Stimulated activated CD8-positive, alpha-beta memory T cell treated with anti-CD3 and anti-CD28 coated beads, Interleukin-7, amount 100 ng/mL, for 1 hour (primary cell): ENCODE data around the gene UROS.

ENCODE experiments used
- DNase-seq, 2 donors: peaks; one replicate each; pipeline ENCODE4 v3.0.0-alpha.2; 2020; ENCODE audit warnings: low read depth in 2 of 2

Gene UROS

DNA sequence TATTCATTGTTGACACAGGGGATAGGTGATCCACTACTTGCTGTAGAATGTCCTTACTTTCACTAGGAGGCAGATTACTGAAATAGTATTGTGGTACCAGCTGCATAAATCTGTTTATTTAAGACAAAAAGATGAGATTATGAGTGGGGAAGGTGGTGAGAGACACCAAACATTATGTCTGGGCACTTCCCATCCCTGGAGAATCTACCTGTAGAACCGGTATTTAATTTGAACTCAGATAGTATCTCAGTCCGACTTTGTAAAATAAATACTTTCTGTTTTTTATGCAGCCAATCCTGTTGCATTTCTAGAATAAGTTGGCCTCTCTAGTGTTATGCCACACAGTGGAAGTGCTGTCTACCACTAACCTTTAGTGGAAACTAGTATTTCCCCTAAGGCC lies 13.7 kb upstream of the UROS start:
- no peak for DNase-seq

DNA sequence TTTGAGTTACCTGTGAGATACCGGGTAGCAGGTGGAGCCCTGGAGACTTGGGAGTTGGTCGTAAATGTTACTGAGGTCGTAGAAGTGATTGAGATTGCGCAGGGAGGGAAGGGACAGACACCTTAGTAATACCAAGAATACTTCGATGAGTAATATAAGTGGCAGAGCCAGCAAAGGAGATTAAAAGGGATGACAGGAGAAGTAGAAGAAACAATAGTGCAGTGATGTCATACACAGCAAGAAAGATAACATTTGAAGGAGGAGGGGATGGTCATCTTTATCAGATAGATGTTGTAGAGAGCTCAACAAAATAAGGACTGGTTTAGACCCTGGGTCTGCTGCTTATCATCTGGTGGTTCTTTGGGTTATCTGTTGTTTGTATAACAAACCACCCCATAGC lies 5.3 kb upstream of the UROS start:
- no peak for DNase-seq

DNA sequence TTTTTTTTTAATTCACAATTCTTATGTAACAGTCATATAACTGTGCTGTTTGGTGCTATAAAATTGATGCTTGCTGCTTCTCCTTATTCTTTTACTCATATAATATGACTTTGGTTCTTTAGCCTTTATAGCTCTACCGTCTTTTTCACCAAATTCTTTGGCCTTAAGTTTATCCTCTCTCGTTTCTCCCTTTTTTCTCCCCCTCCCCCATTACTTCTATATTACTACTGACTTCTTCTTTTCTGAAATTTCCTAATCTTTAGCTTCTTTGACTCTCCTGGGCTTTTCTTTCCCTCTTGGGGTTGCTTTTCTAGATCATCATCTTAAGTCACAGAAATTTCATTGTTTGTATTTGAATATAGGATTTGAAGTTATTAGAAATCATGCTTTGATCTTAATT lies 4.1 kb upstream of the UROS start:
- DNase-seq, result no peak

DNA sequence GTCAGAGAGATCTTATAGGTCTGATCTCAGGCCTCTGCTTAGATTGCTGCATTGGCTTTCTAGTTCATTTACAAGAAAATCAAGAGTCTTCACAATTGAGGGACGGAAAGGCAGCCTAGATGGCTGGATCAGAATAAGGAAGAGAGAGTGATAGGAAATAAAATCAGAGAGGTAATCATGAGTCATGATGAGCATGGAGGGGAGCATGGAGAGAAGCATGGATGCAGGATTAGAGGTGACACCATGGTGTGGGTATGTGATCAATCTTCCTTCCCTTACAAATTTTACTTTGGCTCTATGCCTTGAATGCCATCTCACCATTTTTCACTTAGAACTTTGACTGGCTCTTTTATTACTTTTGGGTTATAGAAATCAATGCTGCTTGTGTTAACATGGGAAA lies 1.7 kb upstream of the UROS start:
- DNase-seq, result no peak

DNA sequence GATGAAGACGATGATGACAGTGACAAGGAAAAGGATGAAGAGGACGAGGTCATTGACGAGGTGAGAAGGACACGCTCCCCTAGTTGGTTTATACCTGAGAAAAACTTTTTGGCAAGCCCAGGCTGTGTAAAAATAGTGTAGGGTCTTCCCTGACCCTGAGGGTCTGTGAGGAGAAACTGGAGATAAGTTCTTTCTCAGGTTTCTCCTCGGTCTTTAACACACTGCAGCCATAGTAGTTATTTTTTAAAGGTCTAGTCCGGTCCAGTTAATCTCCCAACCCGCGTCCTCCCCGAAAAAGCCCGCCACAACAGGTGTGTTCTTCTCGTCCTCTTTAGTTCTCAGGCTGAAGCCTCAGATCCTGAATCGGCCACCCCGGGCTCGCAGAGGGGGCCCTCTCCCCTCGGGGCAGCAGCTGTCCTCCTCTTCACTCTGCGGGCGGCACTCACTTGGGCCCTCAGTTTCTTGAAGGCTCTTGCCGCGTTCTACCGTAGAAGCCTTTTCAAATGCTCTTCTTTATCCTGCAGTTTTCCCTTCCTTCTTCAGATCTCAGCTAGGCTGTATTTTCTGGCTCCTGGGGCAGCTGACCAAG lies 699 bp upstream of the UROS start:
- DNase-seq, result no peak

DNA sequence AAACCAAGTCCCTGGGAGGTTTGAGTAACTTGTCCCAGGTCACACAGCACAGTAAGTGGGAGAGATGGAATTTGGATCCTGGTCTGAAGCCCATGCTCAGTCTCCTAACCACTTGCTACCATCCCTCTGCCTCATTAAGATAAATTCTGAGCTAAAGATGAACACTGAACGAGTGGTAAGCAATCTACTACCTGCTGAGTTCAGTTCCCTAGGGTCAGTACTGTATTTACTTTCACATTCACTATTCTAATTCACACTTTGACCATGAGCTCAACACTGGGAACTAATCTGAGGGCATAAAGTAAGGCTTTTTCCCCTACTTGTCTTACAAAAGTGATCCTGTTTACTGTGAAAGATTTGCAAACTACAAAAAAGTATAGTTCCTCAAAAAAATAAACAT lies 2.4 kb downstream of the UROS start:
- DNase-seq, result no peak

DNA sequence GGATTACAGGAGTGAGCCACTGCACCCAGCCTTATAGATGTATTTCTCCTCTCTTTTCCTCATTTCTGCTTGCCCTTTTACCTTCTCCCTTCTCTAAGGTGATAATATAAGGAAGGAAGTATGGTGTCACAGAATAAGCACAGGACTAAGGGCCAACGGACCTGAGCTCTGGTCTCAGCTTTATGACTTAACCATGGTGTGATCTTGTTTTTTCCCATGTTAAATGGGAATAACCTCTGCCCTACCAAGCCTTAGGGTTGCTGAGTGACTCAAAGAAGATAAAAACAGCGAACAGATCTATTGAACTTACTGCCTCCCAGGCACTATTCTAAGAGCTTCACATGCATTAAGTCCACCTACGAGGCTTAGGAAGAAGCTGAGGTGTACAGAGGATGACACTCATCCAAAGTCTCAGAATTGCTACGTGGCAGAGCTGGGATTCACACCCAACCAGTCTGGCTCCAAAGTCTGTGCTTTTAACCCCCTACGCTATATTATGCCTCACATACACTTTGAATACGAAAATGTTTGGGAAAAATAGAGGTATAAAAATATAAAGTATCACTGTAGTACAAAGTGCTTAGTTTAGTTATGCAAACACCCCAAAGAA lies 5.6 kb downstream of the UROS start:
- DNase-seq, result no peak

DNA sequence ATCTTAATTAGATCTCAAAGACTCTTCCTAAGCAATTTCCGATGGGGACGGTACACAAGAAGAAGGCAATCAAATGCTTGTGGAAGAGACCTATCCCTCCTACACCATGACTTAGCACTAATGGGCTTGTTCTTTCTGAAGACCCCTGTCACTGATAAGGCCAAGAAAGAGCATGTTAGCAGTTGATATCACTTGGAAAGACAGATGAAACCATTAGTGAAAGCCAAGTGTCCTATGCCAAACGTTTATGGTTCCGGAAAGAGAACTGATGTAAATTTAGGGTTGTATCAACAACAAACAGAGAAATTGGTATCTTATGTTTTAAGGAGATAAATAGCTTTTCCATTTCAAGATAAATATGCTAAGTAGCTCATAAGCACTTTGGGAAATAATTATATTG lies 6.5 kb downstream of the UROS start:
- DNase-seq, result no peak

DNA sequence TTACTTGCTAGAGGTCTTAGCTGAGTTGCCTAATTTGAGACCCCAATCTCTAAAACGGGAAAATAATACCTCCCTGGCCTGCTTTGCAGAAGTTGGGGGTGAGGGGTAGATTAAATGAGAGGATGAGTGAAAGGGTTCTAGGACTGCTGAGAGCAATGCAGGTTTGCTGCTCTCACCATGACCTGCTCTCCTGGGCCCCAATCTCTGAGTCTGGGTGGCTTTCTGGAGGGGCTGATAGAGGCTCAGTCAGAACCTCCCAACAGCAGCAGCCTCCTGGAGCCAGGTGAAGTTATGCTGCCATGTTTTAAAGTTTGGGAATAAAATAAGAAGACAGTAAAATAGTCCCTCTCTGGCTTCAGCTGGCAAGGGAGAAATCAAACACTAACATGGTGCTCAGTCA lies 7.3 kb downstream of the UROS start:
- DNase-seq, result no peak

DNA sequence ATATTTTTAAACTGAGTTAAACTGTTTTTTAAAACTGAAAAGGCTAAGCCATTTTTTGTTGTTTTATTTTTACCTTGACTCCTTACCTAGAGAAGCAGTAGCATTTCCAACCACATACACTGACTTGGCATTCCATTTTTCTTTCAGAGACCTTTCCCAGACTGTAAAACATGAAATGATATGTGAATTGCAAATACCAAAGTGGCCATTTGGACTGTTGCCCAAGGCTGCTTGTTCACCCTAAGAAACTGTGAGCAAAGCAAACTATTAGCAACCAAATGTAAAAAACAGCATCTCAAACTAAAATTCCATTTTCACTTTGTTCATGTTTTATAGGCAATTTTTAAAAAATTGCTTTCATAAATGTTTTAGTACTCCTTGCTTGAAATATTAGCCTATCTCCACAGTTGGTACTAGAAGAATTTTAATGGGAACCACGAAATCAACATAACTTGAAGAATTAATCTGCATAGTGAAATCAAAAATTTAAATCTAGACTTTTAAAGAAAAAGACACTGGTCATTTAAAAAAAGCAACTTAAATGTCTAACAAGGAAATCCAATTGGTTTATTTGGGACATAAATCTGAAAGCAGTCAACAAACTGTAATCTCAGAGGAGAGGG lies 10.8 kb downstream of the UROS start:
- DNase-seq, result no peak

DNA sequence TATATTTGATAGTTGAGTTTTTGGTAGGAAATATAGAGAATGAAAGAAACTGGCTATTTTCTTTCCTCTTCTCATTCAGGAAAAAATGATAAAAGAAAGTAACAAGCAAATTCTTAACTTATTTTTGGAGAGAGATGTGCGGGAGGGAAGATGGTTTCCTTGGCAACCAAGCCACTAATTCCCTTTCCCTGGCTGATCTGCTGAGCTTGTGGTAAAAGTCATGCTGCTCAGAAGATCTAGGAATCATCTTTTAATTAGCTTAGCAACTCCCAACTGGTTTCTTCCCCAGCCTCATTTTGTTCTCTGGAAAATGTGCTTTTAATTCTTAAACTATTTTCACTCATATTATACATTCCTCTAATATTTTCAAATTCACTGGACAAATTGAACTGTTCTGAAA lies 11.8 kb downstream of the UROS start:
- no peak for DNase-seq

DNA sequence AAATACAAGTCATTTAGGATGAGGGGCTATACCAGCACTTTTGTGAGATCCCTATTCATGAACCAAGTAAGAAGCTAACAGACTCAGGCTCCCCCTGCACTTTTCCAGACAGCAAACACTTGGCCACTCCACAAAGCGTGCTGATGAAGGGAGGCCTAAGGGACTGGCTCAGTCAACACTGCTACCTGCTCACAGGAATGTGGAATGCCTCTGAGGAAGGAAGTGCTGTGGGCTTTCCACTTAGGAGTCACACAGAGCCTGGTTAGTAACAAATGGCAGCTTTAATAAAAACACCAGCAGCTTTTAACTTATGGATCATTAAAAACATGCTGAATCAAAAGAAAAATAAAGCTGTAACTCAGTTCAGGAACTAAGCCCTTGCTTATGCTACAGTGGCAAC lies 15.0 kb downstream of the UROS start:
- DNase-seq, result no peak

DNA sequence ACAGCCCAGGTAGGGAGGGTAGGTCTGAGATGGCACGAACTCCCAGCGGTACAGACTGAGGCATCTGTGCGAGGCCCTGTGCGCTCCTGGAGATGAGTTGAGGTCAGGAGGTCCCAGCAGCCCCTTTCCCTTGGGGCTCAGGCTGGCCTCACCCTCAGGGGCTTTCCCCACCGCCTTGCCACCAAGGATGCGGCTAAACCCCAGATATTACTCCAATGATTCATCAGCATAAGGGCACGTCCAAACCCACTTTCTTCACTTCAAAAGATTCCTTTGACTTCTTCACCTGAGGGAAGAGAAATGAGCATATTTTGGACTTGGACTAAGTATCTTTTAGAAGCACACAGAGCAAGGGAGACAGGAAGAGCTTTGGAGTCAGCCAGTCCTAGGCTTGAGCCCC lies 20.3 kb downstream of the UROS start:
- no peak for DNase-seq

DNA sequence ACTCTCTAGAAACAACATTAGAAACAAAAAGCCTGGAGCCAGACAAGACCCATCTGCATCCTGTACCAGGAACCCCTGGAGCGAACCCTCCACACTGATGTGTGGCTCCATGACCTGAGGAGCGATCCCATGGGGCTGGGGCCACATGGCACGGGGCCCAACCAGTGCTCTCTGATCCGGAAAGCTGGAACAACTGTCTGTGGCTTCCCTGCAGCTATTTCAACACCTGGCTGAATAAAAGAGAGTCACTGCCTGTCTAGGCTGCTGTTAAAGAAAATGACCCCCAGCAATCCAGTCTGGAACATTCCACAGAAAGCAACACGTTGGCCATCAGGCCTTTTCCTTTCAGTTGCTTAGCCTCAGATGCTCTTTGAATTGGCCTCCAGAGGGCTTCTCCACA lies 20.9 kb downstream of the UROS start:
- no peak for DNase-seq

DNA sequence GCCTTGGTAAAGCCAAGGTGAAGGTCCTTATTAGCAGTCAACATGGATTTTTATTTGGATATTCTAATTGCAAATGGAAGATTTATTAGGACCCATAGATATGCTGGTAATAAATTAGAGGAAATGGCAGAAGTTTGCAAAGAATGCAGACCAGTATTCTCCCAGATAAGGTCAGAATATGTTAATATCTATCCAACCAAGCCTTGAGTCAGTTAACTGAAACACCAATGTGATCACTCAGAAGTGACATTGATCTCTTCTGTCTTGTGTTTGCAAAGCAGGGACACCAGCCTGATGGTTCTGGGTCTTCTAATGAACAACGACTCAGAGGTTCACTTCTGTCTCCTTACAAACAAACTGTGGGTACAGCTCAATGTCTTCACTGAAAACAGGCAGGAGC lies 21.5 kb downstream of the UROS start:
- DNase-seq, result no peak

DNA sequence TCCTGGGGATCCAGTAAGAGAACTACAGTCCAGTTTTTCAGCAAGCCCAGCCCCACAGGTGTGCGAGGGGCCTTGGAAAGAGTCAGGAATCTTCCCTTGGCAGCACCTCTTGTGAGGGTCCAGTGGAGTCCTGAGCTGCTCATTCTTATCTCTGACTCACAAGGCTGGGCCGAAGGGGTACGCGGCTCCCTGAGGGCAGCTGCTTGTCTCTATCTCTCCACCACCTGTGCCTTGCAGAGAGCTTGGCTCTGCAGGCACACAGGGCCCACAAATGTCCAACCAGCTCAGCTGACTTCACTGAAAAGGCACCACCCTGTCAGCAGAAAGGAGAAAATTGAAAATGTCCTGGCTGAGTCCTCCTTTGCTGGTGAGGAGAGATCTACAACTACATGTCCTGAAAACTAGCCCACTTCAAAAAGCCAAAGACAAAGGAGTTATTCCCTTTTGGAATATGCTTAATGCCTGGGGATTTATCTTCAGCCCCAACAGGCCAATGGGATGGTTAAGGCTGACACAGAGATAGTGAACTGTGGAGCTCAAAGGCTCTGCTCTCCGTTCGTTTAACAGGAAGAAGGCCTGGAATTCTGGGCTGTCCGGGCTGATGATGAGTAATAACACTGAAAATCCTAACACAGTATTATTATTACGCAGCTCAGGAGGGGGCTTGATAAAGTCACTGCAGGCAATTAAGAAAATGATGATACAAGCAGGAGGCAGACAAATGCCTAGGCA lies 23.4 kb downstream of the UROS start:
- DNase-seq, result no peak

DNA sequence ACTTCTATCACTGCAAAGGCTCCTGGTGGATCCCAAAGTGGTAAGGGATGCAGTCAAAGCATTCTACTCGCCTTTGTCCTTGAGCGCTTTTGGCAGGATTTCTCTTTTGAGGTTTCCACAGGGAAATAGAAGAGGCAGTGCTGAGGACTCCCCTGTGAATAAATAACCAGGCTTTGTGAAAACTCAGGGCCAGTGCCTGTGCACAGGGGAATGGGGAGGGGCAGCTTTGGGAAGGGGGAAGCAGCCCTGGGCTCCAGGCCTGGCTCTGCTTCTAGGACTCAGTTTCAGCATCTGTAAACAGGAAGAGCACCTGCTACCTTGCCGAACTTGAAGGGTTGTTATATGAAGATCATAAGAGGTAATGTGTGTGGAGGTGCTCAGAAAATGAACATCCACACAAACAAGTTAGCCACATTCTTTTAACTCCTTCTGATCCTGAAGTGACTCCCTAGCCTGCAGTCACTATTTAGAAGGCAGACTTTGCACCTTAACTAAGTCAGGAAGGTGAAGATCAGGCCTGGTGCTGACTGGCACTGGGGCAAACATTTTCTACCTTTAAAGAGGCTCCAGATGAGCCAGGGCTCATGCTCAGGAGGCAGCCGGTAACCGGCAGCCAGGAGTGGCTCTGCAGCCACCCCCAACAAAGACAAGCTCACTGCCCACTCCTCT lies 24.9 kb downstream of the UROS start:
- DNase-seq, result no peak

DNA sequence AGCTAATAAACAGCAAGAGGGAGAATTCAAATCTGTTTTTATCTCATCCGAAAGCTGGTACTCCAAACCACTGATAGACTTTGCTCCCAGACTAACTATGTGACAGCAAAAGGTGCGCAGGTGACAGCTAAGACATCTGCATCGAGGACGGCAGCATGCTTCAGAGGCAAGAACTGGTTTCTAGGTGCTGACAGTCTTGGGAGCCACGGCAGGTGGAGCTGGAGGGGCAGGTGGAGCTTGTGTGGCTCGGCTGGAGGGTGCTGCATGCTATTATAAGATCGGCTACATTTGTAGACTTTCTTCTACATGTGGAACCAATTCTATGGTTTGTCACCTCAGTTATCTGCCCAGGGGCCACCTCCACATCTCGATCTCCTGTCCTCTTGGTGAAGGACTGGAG lies 25.6 kb downstream of the UROS start:
- DNase-seq, result no peak

DNA sequence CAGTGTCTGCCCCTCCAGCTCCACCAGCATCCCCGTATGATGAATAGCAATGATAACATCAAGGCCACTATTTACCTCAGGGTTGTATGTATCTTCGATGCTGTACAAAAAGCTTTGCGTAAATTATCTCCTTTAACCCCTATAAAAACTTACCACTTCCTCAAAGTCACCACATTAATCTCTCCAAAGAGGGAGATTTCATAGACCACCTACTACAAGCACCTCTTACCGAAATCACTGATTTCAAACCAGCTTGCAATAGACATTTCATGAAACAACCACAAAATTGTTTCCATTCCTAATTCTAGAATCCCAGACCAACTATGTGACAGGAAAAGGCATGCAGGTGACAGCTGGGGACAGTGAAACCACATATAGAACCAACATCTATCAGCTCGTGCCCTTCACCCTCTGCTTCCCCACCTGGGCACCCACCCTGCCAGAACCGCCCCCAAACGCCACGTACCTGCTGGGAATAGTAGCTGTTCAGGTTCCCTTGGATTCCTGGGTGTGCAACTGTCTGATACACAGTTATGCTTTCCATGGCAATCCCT lies 27.3 kb downstream of the UROS start:
- DNase-seq, result no peak

DNA sequence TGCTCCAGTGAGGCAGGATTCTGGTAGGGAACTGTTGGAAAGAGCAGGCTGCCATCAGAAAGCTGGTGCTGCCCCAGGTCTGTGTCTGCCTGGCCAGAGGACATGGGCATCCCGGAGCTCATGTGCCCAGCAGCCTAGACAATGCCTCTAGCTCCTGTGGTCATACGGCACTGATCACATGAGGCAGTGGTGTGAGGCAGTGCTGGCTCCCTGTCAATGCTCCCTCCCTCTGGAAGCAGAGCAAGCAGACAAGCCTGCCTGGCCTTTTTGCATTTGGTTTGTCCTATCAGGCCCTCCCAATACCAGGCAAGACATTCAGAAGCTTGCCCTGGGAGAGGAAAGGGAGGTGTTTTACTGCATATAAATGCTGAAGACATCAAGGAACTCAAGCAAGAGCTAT lies 27.9 kb downstream of the UROS start:
- DNase-seq, result no peak

DNA sequence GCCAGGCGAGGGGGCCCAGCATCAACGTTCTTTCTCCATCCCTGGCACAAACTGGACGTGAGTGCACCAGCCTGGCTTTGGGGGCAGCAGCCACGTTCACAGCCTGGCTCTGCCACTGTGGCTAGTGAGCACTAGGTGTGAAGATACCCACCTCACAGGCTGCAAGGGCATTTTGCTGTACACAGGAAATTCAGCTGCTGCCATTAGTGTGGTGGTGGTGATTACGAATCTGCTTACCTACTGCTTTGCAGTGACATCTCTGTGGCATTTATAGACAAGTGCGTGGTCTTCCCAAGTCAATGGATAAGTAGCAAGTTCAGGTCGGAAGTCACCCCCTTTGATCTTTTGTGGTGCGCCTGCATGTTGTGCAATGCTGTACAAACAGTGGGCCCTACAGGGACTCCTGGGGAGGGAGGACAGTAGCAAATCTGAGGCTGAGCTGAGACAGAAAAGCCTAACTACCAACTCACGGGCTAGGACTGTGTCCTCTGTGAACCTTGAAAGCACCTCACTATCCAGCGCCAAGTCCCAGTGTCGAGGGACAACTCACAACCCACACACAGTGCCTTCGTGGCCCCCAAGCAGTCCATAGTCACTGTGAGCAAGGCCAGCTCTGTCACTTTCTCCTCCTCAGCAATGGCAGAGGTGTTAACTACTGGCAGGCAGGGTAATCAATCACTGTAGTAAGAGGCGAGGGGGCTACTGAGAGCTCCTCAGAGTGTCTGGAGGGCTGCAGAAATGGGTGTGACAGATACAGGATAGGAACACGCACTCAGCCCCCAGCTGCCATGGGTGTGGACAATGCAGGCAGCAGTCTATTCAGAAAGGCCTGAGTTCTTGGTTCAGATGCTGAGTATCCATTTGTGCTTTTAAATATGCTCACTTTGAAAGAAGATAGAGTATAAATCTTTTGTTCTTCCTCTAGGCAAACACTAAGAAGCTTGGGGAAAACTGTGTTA lies 30.4 kb downstream of the UROS start:
- no peak for DNase-seq
